GM19099 (cell line): ENCODE measurements around the gene TINAG.

Experiments
- POLR2A ChIP-seq: IDR thresholded peaks from 3 replicates; pipeline ENCODE4 v1.6.1; 2011; ENCODE audit warnings: low read depth; ENCODE audit not compliant: insufficient read length; ENCODE audit errors: extremely low read depth

The TINAG gene

GRCh38 chr6:54308289-54308985 lies at the start of gene TINAG:
TINAG (plus strand) TSS chr6:54308441; CDS start chr6:54308551, 110 bp downstream.
- TF ChIP-seq POLR2A: no peak

GRCh38 chr6:54260025-54260424 lies 48.2 kb upstream of the TINAG start:
- no peak for TF ChIP-seq POLR2A

GRCh38 chr6:54262499-54262898 lies 45.7 kb upstream of the TINAG start:
- TF ChIP-seq POLR2A: no peak

GRCh38 chr6:54262971-54263370 lies 45.3 kb upstream of the TINAG start:
- no peak for TF ChIP-seq POLR2A

GRCh38 chr6:54264581-54265272 lies 43.5 kb upstream of the TINAG start:
- no peak for TF ChIP-seq POLR2A

GRCh38 chr6:54266400-54266923 lies 41.8 kb upstream of the TINAG start:
- TF ChIP-seq POLR2A: no peak

GRCh38 chr6:54267798-54268197 lies 40.4 kb upstream of the TINAG start:
- no peak for TF ChIP-seq POLR2A

GRCh38 chr6:54273214-54273820 lies 34.9 kb upstream of the TINAG start:
- no peak for TF ChIP-seq POLR2A

GRCh38 chr6:54274383-54274782 lies 33.9 kb upstream of the TINAG start:
- TF ChIP-seq POLR2A: no peak

- no peak for TF ChIP-seq POLR2A
Measured at GRCh38 chr6:54282186-54282585, 26.1 kb upstream of the TINAG start.

- no peak for TF ChIP-seq POLR2A
Measured at GRCh38 chr6:54284161-54284860, 23.9 kb upstream of the TINAG start.

GRCh38 chr6:54285595-54285994 lies 22.6 kb upstream of the TINAG start:
- TF ChIP-seq POLR2A: no peak

- TF ChIP-seq POLR2A: no peak
Measured at GRCh38 chr6:54286141-54286540, 22.1 kb upstream of the TINAG start.

GRCh38 chr6:54288474-54288873 lies 19.8 kb upstream of the TINAG start:
- no peak for TF ChIP-seq POLR2A

GRCh38 chr6:54289426-54289825 lies 18.8 kb upstream of the TINAG start:
- TF ChIP-seq POLR2A: no peak
